B cell (primary cell): ENCODE measurements around the gene AKR7A2.

Experiments used
- CTCF ChIP-seq: fragments of 200-600 bp; IDR thresholded peaks from one replicate; pipeline ENCODE4 v1.8.0; 2022; ENCODE audit warnings: antibody characterized with exemption, mild to moderate bottlenecking
- EZH2 ChIP-seq: IDR thresholded peaks from 2 replicates; pipeline ENCODE4 v1.6.1; 2012; ENCODE audit warnings: borderline replicate concordance, low read depth, mild to moderate bottlenecking, moderate library complexity, low read length; ENCODE audit not compliant: insufficient read depth, poor library complexity, severe bottlenecking

- TF ChIP-seq EZH2 (no peak), CTCF (no peak)
These were observed 47.4 kb upstream of the AKR7A2 start for GRCh38 chr1:19359357-19359756.
